ENCODE measurements around the gene TNFAIP3. TPM values are rescaled to one million over a fixed set of nuclear protein-coding genes. Genes with fewer than 3 reads are reported as not detected.

The TNFAIP3 gene
- total and polyA plus RNA-seq, 2 of the 8 experiments (the other 6 are each of a cell fraction or from before 2014, with no cell fraction given) = 1.6 to 2.0 TPM

GRCh38 chr6:137861550-137862337 lies 5.3 kb upstream of the TNFAIP3 start:
- H3K9ac ChIP-seq (replicated peaks in 1 of 4; ENCODE audit: extremely low read depth in 1 of 4, low read depth in 3 of 4, low read length in 3 of 4) = no peak overlapping the region

More at GRCh38 chr6:137861550-137862337, 5.3 kb upstream of the TNFAIP3 start:
- Histone ChIP-seq H3K23me2 (ENCODE audit: low read depth, low read length) (peaks cover 5% of the 10 kb centered on the region), H3K23ac (ENCODE audit: insufficient read length) (no peak overlapping the region), H3K27ac (ENCODE audit: low read depth, low read length) (no peak overlapping the region), H4K5ac (ENCODE audit: insufficient read length, low read depth, low read length) (no peak overlapping the region), H3K18ac (ENCODE audit: extremely low read depth, low read length) (no peak overlapping the region), H3K4ac (replicated peaks; ENCODE audit: insufficient read length, low read depth, low read length) (no peak overlapping the region), H2BK120ac (replicated peaks; ENCODE audit: low read depth, low read length) (no peak overlapping the region), H4K91ac (replicated peaks; ENCODE audit: insufficient read length, low read length) (no peak overlapping the region), H3K36me3 (ENCODE audit: control insufficient read depth in 2 of 4, insufficient read depth in 4 of 4, low read length in 3 of 4) (no peaks in the 10 kb centered on the region), H3K14ac (ENCODE audit: insufficient read length) (no peak overlapping the region), H3K79me1 (ENCODE audit: low read depth, low read length) (no peaks in the 10 kb centered on the region), H3K9me3 (ENCODE audit: insufficient read depth in 2 of 2, low read depth in 1 of 2, low read length in 1 of 2) (no peaks in the 10 kb centered on the region), H3K79me2 (ENCODE audit: control insufficient read depth in 1 of 2, insufficient read depth in 2 of 2, low read length in 2 of 2) (no peaks in the 10 kb centered on the region), H2BK12ac (ENCODE audit: low read depth, low read length) (no peak overlapping the region), H2AFZ (ENCODE audit: low read length) (no peak overlapping the region), H2AK5ac (ENCODE audit: low read depth, low read length) (no peak overlapping the region), H4K20me1 (replicated peaks in 1 of 2; ENCODE audit: control insufficient read depth in 1 of 2, insufficient read depth in 2 of 2, low read length in 2 of 2) (no peaks in the 10 kb centered on the region), H3K4me2 (ENCODE audit: insufficient read depth in 1 of 2, low read depth in 2 of 2, low read length in 2 of 2) (no peak overlapping the region), H2BK5ac (ENCODE audit: low read depth, low read length) (no peak overlapping the region), H3K4me1 (replicated peaks in 1 of 4; ENCODE audit: control insufficient read depth in 3 of 4, insufficient read depth in 4 of 4, low read length in 3 of 4) (peaks cover 5 to 19% (median 11%) of the 10 kb centered on the region in 4 experiments), H2BK15ac (ENCODE audit: low read length) (no peak overlapping the region), H2BK20ac (ENCODE audit: low read length) (no peak overlapping the region), H3K56ac (replicated peaks; ENCODE audit: insufficient read length, low read depth, low read length) (no peak overlapping the region), H3K27me3 (replicated peaks in 1 of 4; ENCODE audit: control insufficient read depth in 3 of 4, extremely low read depth in 1 of 4, insufficient read depth in 3 of 4, low read length in 3 of 4) (peaks cover 0 to 4% (median 2%) of the 10 kb centered on the region in 4 experiments; a peak in 1 of 7 replicates), H4K8ac (ENCODE audit: extremely low read depth, insufficient read depth, low read length) (no peak overlapping the region), H3K4me3 (ENCODE audit: extremely low read depth in 1 of 4, insufficient read depth in 2 of 4, low read depth in 3 of 4, low read length in 4 of 4) (no peak overlapping the region)
- no peak for FAIRE-seq
- WGBS, 2 experiments (ENCODE audit: extremely low coverage in 1 of 2, insufficient coverage in 1 of 2, insufficient read length in 1 of 2, insufficient replicate concordance in 2 of 2, low coverage in 1 of 2, low lambda C conversion rate in 2 of 2, missing lambda C conversion rate in 1 of 2) = 84% methylated on average over 3 of the region's 3 CpGs; no CpG with 5 or more reads in 1 of the 2 experiments
- CTCF ChIA-PET (ENCODE audit: partially characterized antibody) = interaction anchor here (0.7 to 1.6 kb wide), 8 partner anchors 15 to 512 kb away, joined by 3 to 5 read pairs (median 4); no protein-coding TSS in a partner anchor
- no peak for TF ChIP-seq POLR2AphosphoS5 (IDR thresholded peaks at IDR 0.05; ENCODE audit: low read depth, low read length)
- no peak for TF ChIP-seq GABPA (IDR thresholded peaks at IDR 0.05; ENCODE audit: borderline replicate concordance, insufficient read depth, low read length)
- TF ChIP-seq JUND (IDR thresholded peaks at IDR 0.05; ENCODE audit: low read length) = no peak
- no peak for TF ChIP-seq TEAD4 (IDR thresholded peaks at IDR 0.05; ENCODE audit: low read depth, low read length)
- no peak for TF ChIP-seq CBX5 (IDR thresholded peaks at IDR 0.05; ENCODE audit: low read depth, low read length)
- TF ChIP-seq BRCA1 (IDR thresholded peaks at IDR 0.05; ENCODE audit: low read depth, low read length) = no peak
- TF ChIP-seq MAX (IDR thresholded peaks at IDR 0.05) = no peak
- TF ChIP-seq CHD2 (IDR thresholded peaks at IDR 0.05; ENCODE audit: low read length) = no peak
- POLR2A ChIA-PET (ENCODE audit: partially characterized antibody) = no interaction called here
- no peak for DNase-seq (ENCODE audit: low read depth in 1 of 2, low spot score in 2 of 2)
